ENCODE results near the gene SLC39A5. TPM values are rescaled to one million over a fixed set of nuclear protein-coding genes. Genes with fewer than 3 reads are reported as not detected.
"Not testable (repeated sequence)": the region's sequence is repeated elsewhere in the genome, so short reads cannot be mapped to it uniquely, and the experiment has no call there.

SLC39A5 gene
- total RNA-seq, 2 experiments from 2014 or later = 0.52 TPM; not detected in 1

DNA sequence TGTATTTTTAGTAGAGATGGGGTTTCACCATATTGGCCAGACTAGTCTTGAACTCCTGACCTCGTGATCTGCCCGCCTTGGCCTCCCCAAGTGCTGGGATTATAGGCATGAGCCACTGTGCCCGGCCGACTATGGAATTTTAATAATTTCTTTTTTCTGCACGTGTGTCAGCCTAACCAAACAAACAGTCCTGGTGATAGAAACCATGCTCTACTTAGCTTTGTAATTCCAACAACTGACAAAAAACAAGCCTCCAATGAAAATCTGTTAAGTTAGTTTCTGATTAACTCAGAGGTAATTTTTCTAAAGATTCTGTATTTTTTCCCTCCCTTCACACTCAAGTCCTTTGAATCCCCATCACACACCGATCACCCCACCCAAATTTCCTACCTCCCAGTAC is 52.2 kb downstream of the SLC39A5 start:
- ChIA-PET POLR2A (no interaction called here), CTCF (no interaction called here)
- no peak for DNase-seq
- ATAC-seq = no peak
- H3K36me3 Mint-ChIP-seq (ENCODE audit: low read depth) = peaks cover 50% of the 10 kb centered on the region
- peaks cover 3% of the 10 kb centered on the region for H3K4me1 Mint-ChIP-seq (ENCODE audit: low read depth)
- H3K9me3 Mint-ChIP-seq (ENCODE audit: insufficient read depth) = no peaks in the 10 kb centered on the region
- no peak overlapping the region for H3K4me3 Mint-ChIP-seq
- H3K27me3 Mint-ChIP-seq (ENCODE audit: low read depth) = no peaks in the 10 kb centered on the region
- no peak overlapping the region for H3K27ac Mint-ChIP-seq

DNA sequence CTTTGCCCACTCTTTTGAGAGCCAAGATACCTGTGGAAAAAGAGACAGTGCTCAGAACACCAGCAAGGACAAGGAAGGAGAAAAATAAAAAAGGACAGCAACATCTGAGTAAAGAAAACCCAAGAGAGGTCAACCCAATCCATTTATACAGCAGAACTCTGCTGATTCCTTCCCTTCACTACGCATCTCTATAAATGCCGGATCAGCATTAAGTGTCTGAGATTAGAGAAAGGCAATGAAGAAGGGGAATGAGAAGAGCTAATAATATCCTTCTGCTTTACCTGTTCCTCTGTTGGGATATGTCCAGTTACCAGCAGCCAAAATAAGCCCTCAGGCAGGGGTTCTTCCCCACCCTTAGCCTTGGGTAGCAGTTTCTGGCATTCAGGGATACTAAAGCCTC is 52.7 kb downstream of the SLC39A5 start:
- no peak for ATAC-seq
- Mint-ChIP-seq H3K36me3 (ENCODE audit: low read depth) (peaks cover 50% of the 10 kb centered on the region), H3K9me3 (ENCODE audit: insufficient read depth) (no peaks in the 10 kb centered on the region), H3K4me3 (no peak overlapping the region), H3K27me3 (ENCODE audit: low read depth) (no peaks in the 10 kb centered on the region), H3K27ac (no peak overlapping the region), H3K4me1 (ENCODE audit: low read depth) (peaks cover 3% of the 10 kb centered on the region)
- DNase-seq = no peak
- ChIA-PET CTCF (no interaction called here), POLR2A (interaction anchor here (0.8 kb wide), 1 partner anchor 9 kb away, joined by 3 read pairs; no protein-coding TSS in a partner anchor)

DNA sequence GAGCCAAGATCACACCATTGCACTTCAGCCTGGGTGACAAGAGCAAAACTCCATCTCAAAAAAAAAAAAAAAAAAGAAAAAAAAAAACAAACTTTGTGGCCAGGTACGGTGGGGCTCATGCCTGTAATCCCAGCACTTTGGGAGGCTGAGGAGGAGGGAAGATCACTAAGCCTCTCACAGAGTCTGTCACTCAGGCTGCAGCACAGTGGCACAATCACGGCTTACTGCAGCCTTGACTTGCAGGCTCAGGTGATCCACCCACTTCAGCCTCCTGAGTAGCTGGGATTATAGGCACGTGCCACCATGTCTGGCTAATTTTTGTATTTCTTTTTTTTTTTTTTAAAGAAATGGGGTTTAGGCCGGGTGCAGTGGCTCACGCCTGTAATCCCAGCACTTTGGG is 54.4 kb downstream of the SLC39A5 start:
- ATAC-seq; POLR2A ChIA-PET; H3K27ac Mint-ChIP-seq; H3K4me3 Mint-ChIP-seq; H3K9me3 Mint-ChIP-seq (ENCODE audit: insufficient read depth); DNase-seq; H3K27me3 Mint-ChIP-seq (ENCODE audit: low read depth): not testable (repeated sequence)
- peaks cover 11% of the 10 kb centered on the region for H3K4me1 Mint-ChIP-seq (ENCODE audit: low read depth)
- CTCF ChIA-PET = interaction anchor here (1.4 kb wide), 1 partner anchor 15 kb away, joined by 4 read pairs; no protein-coding TSS in a partner anchor
- H3K36me3 Mint-ChIP-seq (ENCODE audit: low read depth) = peaks cover 47% of the 10 kb centered on the region

DNA sequence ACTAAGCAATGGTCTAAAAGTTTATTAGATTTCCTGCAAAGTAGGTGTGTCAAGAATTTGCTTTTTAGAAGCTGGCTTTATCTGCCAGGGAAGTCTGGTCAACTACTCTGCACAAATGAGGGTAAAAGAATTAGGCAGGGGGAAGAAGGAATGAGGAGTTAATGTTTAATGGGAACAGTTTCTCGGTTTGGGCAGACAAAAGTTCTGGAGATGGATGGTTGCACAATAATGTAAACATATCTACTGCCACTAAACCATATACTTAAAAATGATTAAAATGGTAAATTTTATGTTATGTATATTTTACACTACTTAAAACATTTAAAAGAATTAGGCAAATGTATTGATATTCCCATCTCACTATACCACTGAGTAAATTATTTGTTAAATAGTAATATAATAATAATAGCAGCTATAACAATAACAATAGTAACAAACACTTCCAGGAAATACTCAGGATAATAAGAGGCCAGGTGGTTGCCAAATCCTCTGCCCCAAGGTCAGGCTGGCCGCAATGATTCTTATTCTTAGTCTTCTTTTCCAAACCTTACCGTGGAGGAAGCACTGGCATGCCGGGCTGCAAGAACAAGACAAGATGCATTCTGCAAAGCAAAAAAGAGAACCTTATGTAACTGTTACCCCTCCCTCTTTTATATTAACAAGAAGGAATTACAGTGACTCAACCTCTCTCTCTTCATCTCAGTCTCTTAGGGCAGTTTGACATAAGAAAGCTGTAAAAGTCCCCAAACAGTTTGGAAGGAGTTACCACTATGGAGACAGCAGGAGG is 56.4 kb downstream of the SLC39A5 start:
- Mint-ChIP-seq H3K27me3 (ENCODE audit: low read depth) (no peaks in the 10 kb centered on the region), H3K36me3 (ENCODE audit: low read depth) (peaks cover 51% of the 10 kb centered on the region), H3K4me1 (ENCODE audit: low read depth) (peaks cover 20% of the 10 kb centered on the region), H3K27ac (no peak overlapping the region), H3K9me3 (ENCODE audit: insufficient read depth) (no peaks in the 10 kb centered on the region), H3K4me3 (no peak overlapping the region)
- CTCF ChIA-PET = interaction anchor here (1.0 to 2.0 kb wide), 2 partner anchors 8 to 20 kb away, joined by 3 to 8 read pairs; partner anchors contain the start of gene COQ10A
- POLR2A ChIA-PET = interaction anchor here (1.0 kb wide), 1 partner anchor 10 kb away, joined by 3 read pairs; no protein-coding TSS in a partner anchor
- DNase-seq (no peak), ATAC-seq (no peak)

Other genes with a start within 250 kb of the SLC39A5 start
- 1 to 10 TPM; 5.8 to 6.8 TPM for gene SUOX, start 232.8 kb upstream of the SLC39A5 start, total RNA-seq
- 10 to 100 TPM; 19.9 to 20.7 TPM for gene IKZF4, start 209.0 kb upstream of the SLC39A5 start, total RNA-seq
- gene RPS26, start 188.1 kb upstream of the SLC39A5 start, total RNA-seq = 10 to 100 TPM; 25.2 to 27.2 TPM
- 1 to 10 TPM; 5.4 to 5.9 TPM for gene ERBB3, start 149.9 kb upstream of the SLC39A5 start, total RNA-seq
- gene PA2G4, start 125.5 kb upstream of the SLC39A5 start, total RNA-seq = 100 to 1,000 TPM; 316 to 323 TPM
- 1,000 to 10,000 TPM; 3,845 to 4,046 TPM for gene RPL41, start 113.4 kb upstream of the SLC39A5 start, total RNA-seq
- gene ZC3H10, start 111.8 kb upstream of the SLC39A5 start, total RNA-seq = 10 to 100 TPM in 1 of 2 experiments, 1 to 10 TPM in 1; 9.1 to 10.6 TPM
- 100 to 1,000 TPM; 317 to 333 TPM for gene ESYT1, start 101.8 kb upstream of the SLC39A5 start, total RNA-seq
- gene MYL6B, start 77.5 kb upstream of the SLC39A5 start, total RNA-seq = 10 to 100 TPM; 60.0 to 60.7 TPM
- gene MYL6, start 71.7 kb upstream of the SLC39A5 start, total RNA-seq = 1,000 to 10,000 TPM; 1,527 to 1,542 TPM
- 100 to 1,000 TPM; 144 to 154 TPM for gene SMARCC2, start 40.6 kb upstream of the SLC39A5 start, total RNA-seq
- gene RNF41, start 8.1 kb upstream of the SLC39A5 start, total RNA-seq = 10 to 100 TPM; 27.9 to 32.9 TPM
- 10 to 100 TPM; 64.3 to 69.5 TPM for gene NABP2, start 5.7 kb upstream of the SLC39A5 start, total RNA-seq
- gene ANKRD52, start 28.3 kb downstream of the SLC39A5 start, total RNA-seq = 10 to 100 TPM; 54.5 to 55.0 TPM
- 10 to 100 TPM; 19.6 to 19.7 TPM for gene COQ10A, start 36.9 kb downstream of the SLC39A5 start, total RNA-seq
- 100 to 1,000 TPM; 218 to 228 TPM for gene CS, start 70.3 kb downstream of the SLC39A5 start, total RNA-seq
- gene CNPY2, start 85.9 kb downstream of the SLC39A5 start, total RNA-seq = 100 to 1,000 TPM; 112 to 113 TPM
- 10 to 100 TPM; 61.8 to 63.7 TPM for gene PAN2, start 103.9 kb downstream of the SLC39A5 start, total RNA-seq
- 1 to 10 TPM; 3.5 to 3.7 TPM for gene IL23A, start 108.8 kb downstream of the SLC39A5 start, total RNA-seq
- 100 to 1,000 TPM; 193 to 194 TPM for gene STAT2, start 130.1 kb downstream of the SLC39A5 start, total RNA-seq
- gene APOF, start 132.8 kb downstream of the SLC39A5 start, total RNA-seq = not detected
- 10 to 100 TPM; 62.7 to 65.7 TPM for gene TIMELESS, start 219.4 kb downstream of the SLC39A5 start, total RNA-seq
- gene MIP, start 224.6 kb downstream of the SLC39A5 start, total RNA-seq = not detected
- 1 to 10 TPM; 2.9 to 3.1 TPM for gene SPRYD4, start 238.5 kb downstream of the SLC39A5 start, total RNA-seq

Data from activated CD8-positive, alpha-beta T cell treated with anti-CD3 and anti-CD28 coated beads, Interleukin-2, amount 10 ng/mL, durations not matched to agents 7 days and 5 days (primary cell).